ENCODE results near the gene SCYL1.

Gene SCYL1

GRCh38 chr11:65586676-65587075 lies 61.8 kb downstream of the SCYL1 start:
- no peak for DNase-seq (ENCODE audit: low read depth)
- no peak for TF ChIP-seq CTCF (IDR thresholded peaks at IDR 0.05; ENCODE audit: insufficient read depth, low read depth, low read length, missing control alignments)
- H3K4me3 ChIP-seq (ENCODE audit: low read length) = no peak overlapping the region
